Spleen (tissue), 7 donors: ENCODE results near the gene ADD3.

ENCODE experiments used
- CTCF ChIP-seq, 11 experiments: fragments of 200-600 bp in 7 of 11; fragments of 450-650 bp in 4 of 11; sonication (generic) in 4 of 11; IDR thresholded peaks in 8 of 11; conservative IDR thresholded peaks in 3 of 11; 1 replicate in 7 of 11; 2 replicates in 4 of 11; pipeline versions ENCODE4 v1.4.0 to v1.8.0; 2016 to 2021; ENCODE audit warnings: antibody characterized with exemption in 11 of 11, inconsistent platforms in 4 of 11, mild to moderate bottlenecking in 1 of 11
- POLR2A ChIP-seq, 3 donors: fragments of 450-650 bp; IDR thresholded peaks; one replicate each; pipeline ENCODE4 v1.5.1; 2017; ENCODE audit warnings: antibody characterized with exemption in 3 of 3, mild to moderate bottlenecking in 1 of 3
- POLR2AphosphoS5 ChIP-seq, 3 donors: sonication (generic); formaldehyde crosslinking; IDR thresholded peaks; one replicate each; pipeline ENCODE4 v1.5.1; 2017; ENCODE audit warnings: antibody characterized with exemption in 3 of 3
- donor health status: DM: no; HTN: no; CAD: no; lungs with moderate emphysema.
- donor health status: DM: no; HTN: no; CAD: no.
- donor health status: DM: no; HTN: no; CAD: no.

- TF ChIP-seq CTCF (IDR thresholded peaks at IDR 0.05 in 8 of 11, conservative IDR thresholded peaks at IDR 0.05 in 3 of 11) (no peak), POLR2A (IDR thresholded peaks at IDR 0.05) (no peak), POLR2AphosphoS5 (IDR thresholded peaks at IDR 0.05) (no peak)
Measured at GRCh38 chr10:110163192-110163773, 155.5 kb downstream of the ADD3 start.
